HCT116 (cell line): Measurements from ENCODE around the gene LSM11.

Experiments
- EZH2 ChIP-seq: fragments of 200-600 bp; sonication (generic); IDR thresholded peaks from 2 replicates; pipeline ENCODE4 v1.6.1; 2017; ENCODE audit warnings: antibody characterized with exemption, mixed run types
- POLR2A ChIP-seq: IDR thresholded peaks from 2 replicates; pipeline ENCODE4 v1.7.0; 2011; ENCODE audit warnings: borderline replicate concordance; ENCODE audit not compliant: insufficient read depth, insufficient read length; ENCODE audit errors: extremely low read depth
- POLR2AphosphoS5 ChIP-seq: IDR thresholded peaks from 2 replicates; pipeline ENCODE4 v1.6.1; 2011; ENCODE audit warnings: mild to moderate bottlenecking, low read depth, low read length, moderate library complexity
- RAD21 ChIP-seq: IDR thresholded peaks from 2 replicates; pipeline ENCODE4 v1.6.1; 2012; ENCODE audit warnings: low read depth, mild to moderate bottlenecking
- TF ChIP-seq, protein P1 (sequence below), 3 experiments: fragments of 200-600 bp in 1 of 3; sonication (generic) in 1 of 3; IDR thresholded peaks in 2 of 3; conservative IDR thresholded peaks in 1 of 3; 2 replicates each; pipeline ENCODE4 v1.5.1; 2012 to 2017; ENCODE audit warnings: low read depth in 2 of 3, low read length in 2 of 3, antibody characterized with exemption in 1 of 3, borderline replicate concordance in 1 of 3, control low read depth in 1 of 3, mild to moderate bottlenecking in 1 of 3, mixed read lengths in 1 of 3, mixed run types in 1 of 3, moderate library complexity in 1 of 3; ENCODE audit not compliant: insufficient read depth in 1 of 3

DNA sequence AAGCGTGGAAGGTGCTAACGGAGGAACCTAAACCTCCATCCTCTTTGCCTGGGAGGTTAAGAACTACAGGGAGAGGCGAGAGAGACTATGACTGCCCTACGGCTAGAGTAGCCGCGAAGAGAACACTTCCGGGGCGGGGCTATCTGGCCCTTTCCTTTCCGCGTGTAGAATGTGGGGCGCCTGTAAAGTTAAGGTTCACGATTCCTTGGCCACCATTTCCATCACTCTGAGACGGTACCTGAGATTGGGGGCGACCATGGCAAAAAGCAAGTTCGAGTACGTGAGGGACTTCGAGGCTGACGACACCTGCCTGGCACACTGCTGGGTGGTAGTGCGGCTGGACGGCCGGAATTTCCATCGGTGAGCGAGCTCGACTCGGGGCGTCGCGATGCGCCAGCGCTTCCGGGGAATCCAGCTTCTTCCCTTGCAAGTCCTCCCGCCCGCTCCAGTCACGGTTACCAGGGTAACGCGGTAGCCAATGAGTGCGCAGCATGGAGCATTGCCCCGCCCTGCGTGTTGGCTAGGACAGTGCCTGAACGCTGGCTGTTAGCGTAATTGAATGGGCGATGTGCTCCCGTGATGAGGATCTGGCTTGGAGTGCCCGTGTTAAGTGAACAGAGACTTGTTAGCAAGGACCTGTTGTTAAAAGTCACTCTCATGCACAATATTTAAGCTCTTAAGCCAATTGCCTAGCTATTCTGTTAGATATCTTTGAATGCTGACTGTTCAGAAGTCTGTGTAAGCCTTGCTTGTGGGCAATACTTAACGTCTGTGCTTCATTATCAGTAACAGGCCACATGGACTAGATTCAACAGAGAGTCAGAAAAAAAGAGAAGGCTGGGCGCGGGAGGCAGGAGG, 12.0 kb upstream of the LSM11 start, which contains the start of gene THG1L:
- TF ChIP-seq POLR2A: peak; percentile 94
- peak; percentile 85 for TF ChIP-seq POLR2AphosphoS5
- TF ChIP-seq, protein P1, sequence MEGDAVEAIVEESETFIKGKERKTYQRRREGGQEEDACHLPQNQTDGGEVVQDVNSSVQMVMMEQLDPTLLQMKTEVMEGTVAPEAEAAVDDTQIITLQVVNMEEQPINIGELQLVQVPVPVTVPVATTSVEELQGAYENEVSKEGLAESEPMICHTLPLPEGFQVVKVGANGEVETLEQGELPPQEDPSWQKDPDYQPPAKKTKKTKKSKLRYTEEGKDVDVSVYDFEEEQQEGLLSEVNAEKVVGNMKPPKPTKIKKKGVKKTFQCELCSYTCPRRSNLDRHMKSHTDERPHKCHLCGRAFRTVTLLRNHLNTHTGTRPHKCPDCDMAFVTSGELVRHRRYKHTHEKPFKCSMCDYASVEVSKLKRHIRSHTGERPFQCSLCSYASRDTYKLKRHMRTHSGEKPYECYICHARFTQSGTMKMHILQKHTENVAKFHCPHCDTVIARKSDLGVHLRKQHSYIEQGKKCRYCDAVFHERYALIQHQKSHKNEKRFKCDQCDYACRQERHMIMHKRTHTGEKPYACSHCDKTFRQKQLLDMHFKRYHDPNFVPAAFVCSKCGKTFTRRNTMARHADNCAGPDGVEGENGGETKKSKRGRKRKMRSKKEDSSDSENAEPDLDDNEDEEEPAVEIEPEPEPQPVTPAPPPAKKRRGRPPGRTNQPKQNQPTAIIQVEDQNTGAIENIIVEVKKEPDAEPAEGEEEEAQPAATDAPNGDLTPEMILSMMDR (IDR thresholded peaks at IDR 0.05 in 2 of 3, conservative IDR thresholded peaks at IDR 0.05 in 1 of 3; ENCODE audit: borderline replicate concordance in 1 of 3, insufficient read depth in 1 of 3, low read depth in 2 of 3, low read length in 2 of 3): no peak
- no peak for TF ChIP-seq EZH2
- TF ChIP-seq RAD21: no peak
